HCT116 (cell line): ENCODE data around the gene TMA7B. TPM values are rescaled to one million over a fixed set of nuclear protein-coding genes. Genes with fewer than 3 reads are reported as not detected.

Source experiments
- ATAC-seq: fragments of 200-7000 bp; cut with Tn5 transposase; 2 replicates; pipeline ENCODE4 v1.9.1; 2020; ENCODE audit warnings: mild to moderate bottlenecking, moderate library complexity
- BruUV-seq: library from RNA; stranded (reverse); fragments of 400-500 nt; replicated peaks from 2 replicates; lab custom pipeline; 2021; lab: Mats Ljungman, UMichigan
- CTCF ChIA-PET: fragments of 300-600 bp; sonication (Branson Sonifier 250); formaldehyde crosslinking; loops from one replicate; lab custom pipeline; 2021; ENCODE audit warnings: antibody characterized with exemption; lab: Charles Lee
- POLR2A ChIA-PET: fragments of 300-600, 350-600 bp; sonication (Branson Sonifier 250); formaldehyde crosslinking; loops from one replicate; lab custom pipeline; 2021; ENCODE audit warnings: antibody characterized with exemption; lab: Charles Lee
- RAD21 ChIA-PET, 2 experiments: fragments of 300-600 bp; sonication (Branson Sonifier 250); formaldehyde crosslinking; loops; one replicate each; lab custom pipeline; 2023; ENCODE audit warnings: low total read pairs in 2 of 2; ENCODE audit not compliant: uncharacterized antibody in 2 of 2, unreplicated experiment in 2 of 2, low non-redundant PET in 1 of 2; lab: Charles Lee
- DNase-seq: peaks from one replicate; pipeline ENCODE4 v3.0.0-alpha.2; 2010; ENCODE audit warnings: low read depth, low spot score
- H2AFZ ChIP-seq: fragments of 200-600 bp; shearing (Covaris generic), sonication (generic); 2 replicates; pipeline ENCODE4 v1.6.1; 2017; ENCODE audit warnings: low read depth, mixed run types, mixed read lengths, antibody characterized with exemption, low read length; ENCODE audit not compliant: poor library complexity, severe bottlenecking
- H3K27ac ChIP-seq: 2 replicates; pipeline ENCODE4 v1.5.1; 2012; ENCODE audit warnings: low read depth, low read length
- H3K27me3 ChIP-seq: fragments of 200-600 bp; sonication (generic); 2 replicates; pipeline ENCODE4 v1.6.1; 2016; ENCODE audit warnings: mixed run types, low read length, mixed read lengths; ENCODE audit not compliant: insufficient read depth
- H3K36me3 ChIP-seq, 2 experiments: fragments of 200-500 bp in 1 of 2; fragments of 200-600 bp in 1 of 2; sonication (Bioruptor generic) in 1 of 2; sonication (generic) in 1 of 2; 2 replicates each; pipeline versions ENCODE4 v1.5.1 to v1.6.1; 2014 to 2016; ENCODE audit warnings: low read length in 2 of 2, inconsistent platforms in 1 of 2, mixed read lengths in 1 of 2, mixed run types in 1 of 2; ENCODE audit not compliant: insufficient read depth in 2 of 2, control insufficient read depth in 1 of 2
- H3K4me1 ChIP-seq, 2 experiments: fragments of 200-600 bp in 1 of 2; sonication (generic) in 1 of 2; 2 replicates each; pipeline versions ENCODE4 v1.5.1 to v1.6.1; 2012 to 2017; ENCODE audit warnings: low read length in 2 of 2, inconsistent platforms in 1 of 2, mild to moderate bottlenecking in 1 of 2, mixed read lengths in 1 of 2, mixed run types in 1 of 2, moderate library complexity in 1 of 2; ENCODE audit not compliant: insufficient read depth in 2 of 2, control insufficient read depth in 1 of 2
- H3K4me2 ChIP-seq: fragments of 200-600 bp; sonication (generic); 2 replicates; pipeline ENCODE4 v1.6.1; 2017; ENCODE audit warnings: mixed run types, low read length, mixed read lengths
- H3K4me3 ChIP-seq, 2 experiments: fragments of 200-600 bp in 1 of 2; sonication (generic) in 1 of 2; replicated peaks in 1 of 2; 2 replicates each; pipeline ENCODE4 v1.5.1; 2011 to 2016; ENCODE audit warnings: low read length in 2 of 2, control low read depth in 1 of 2, low read depth in 1 of 2, mild to moderate bottlenecking in 1 of 2, mixed read lengths in 1 of 2, mixed run types in 1 of 2
- H3K79me2 ChIP-seq: fragments of 200-600 bp; sonication (generic); 2 replicates; pipeline ENCODE4 v1.6.1; 2017; ENCODE audit warnings: mild to moderate bottlenecking, mixed run types, low read length, moderate library complexity, mixed read lengths; ENCODE audit not compliant: insufficient read depth
- H3K9ac ChIP-seq: fragments of 200-600 bp; sonication (generic); 2 replicates; pipeline ENCODE4 v1.6.1; 2016; ENCODE audit warnings: low read length, mixed read lengths
- H3K9me2 ChIP-seq: fragments of 200-600 bp; sonication (generic), shearing (Covaris generic); 2 replicates; pipeline ENCODE4 v1.6.1; 2017; ENCODE audit warnings: mixed run types, mild to moderate bottlenecking, moderate library complexity; ENCODE audit not compliant: insufficient read depth
- H3K9me3 ChIP-seq, 2 experiments: fragments of 200-500 bp in 1 of 2; fragments of 200-600 bp in 1 of 2; sonication (Bioruptor generic) in 1 of 2; sonication (generic) in 1 of 2; 2 replicates each; pipeline ENCODE4 v1.6.1; 2014 to 2017; ENCODE audit warnings: low read length in 2 of 2, mixed read lengths in 2 of 2, inconsistent platforms in 1 of 2, low read depth in 1 of 2, mild to moderate bottlenecking in 1 of 2, mixed run types in 1 of 2, moderate library complexity in 1 of 2; ENCODE audit not compliant: control insufficient read depth in 1 of 2, insufficient read depth in 1 of 2
- H4K20me1 ChIP-seq: fragments of 200-600 bp; sonication (generic), shearing (Covaris generic); 2 replicates; pipeline ENCODE4 v1.6.1; 2017; ENCODE audit warnings: mixed run types, mild to moderate bottlenecking, moderate library complexity; ENCODE audit not compliant: insufficient read depth
- CBX3 ChIP-seq: IDR thresholded peaks from 2 replicates; pipeline ENCODE4 v1.6.1; 2012; ENCODE audit warnings: low read depth
- CEBPB ChIP-seq: IDR thresholded peaks from 2 replicates; pipeline ENCODE4 v1.6.1; 2012; ENCODE audit warnings: low read depth
- CTCF ChIP-seq, 3 experiments: fragments of 200-600 bp in 1 of 3; sonication (generic) in 1 of 3; IDR thresholded peaks in 2 of 3; conservative IDR thresholded peaks in 1 of 3; 2 replicates each; pipeline ENCODE4 v1.5.1; 2012 to 2017; ENCODE audit warnings: low read depth in 2 of 3, low read length in 2 of 3, antibody characterized with exemption in 1 of 3, borderline replicate concordance in 1 of 3, control low read depth in 1 of 3, mild to moderate bottlenecking in 1 of 3, mixed read lengths in 1 of 3, mixed run types in 1 of 3, moderate library complexity in 1 of 3; ENCODE audit not compliant: insufficient read depth in 1 of 3
- EGR1 ChIP-seq: IDR thresholded peaks from 2 replicates; pipeline ENCODE4 v1.6.1; 2012; ENCODE audit warnings: low read depth
- ELF1 ChIP-seq: IDR thresholded peaks from 2 replicates; pipeline ENCODE4 v1.6.1; 2012; ENCODE audit warnings: low read depth, borderline replicate concordance
- FOSL1 ChIP-seq: IDR thresholded peaks from 2 replicates; pipeline ENCODE4 v1.6.1; 2012; ENCODE audit warnings: low read depth
- JUND ChIP-seq: IDR thresholded peaks from 2 replicates; pipeline ENCODE4 v1.6.1; 2012
- MAX ChIP-seq: IDR thresholded peaks from 2 replicates; pipeline ENCODE4 v1.6.1; 2012
- POLR2A ChIP-seq: IDR thresholded peaks from 2 replicates; pipeline ENCODE4 v1.7.0; 2011; ENCODE audit warnings: borderline replicate concordance; ENCODE audit not compliant: insufficient read depth, insufficient read length; ENCODE audit errors: extremely low read depth
- POLR2AphosphoS5 ChIP-seq: IDR thresholded peaks from 2 replicates; pipeline ENCODE4 v1.6.1; 2011; ENCODE audit warnings: mild to moderate bottlenecking, low read depth, low read length, moderate library complexity
- RAD21 ChIP-seq: IDR thresholded peaks from 2 replicates; pipeline ENCODE4 v1.6.1; 2012; ENCODE audit warnings: low read depth, mild to moderate bottlenecking
- SIN3A ChIP-seq: IDR thresholded peaks from 2 replicates; pipeline ENCODE4 v1.6.1; 2012; ENCODE audit warnings: low read depth
- SP1 ChIP-seq: IDR thresholded peaks from 2 replicates; pipeline ENCODE4 v1.6.1; 2012; ENCODE audit warnings: low read depth
- TCF7L2 ChIP-seq: IDR thresholded peaks from 2 replicates; pipeline ENCODE4 v1.7.0; 2011; ENCODE audit warnings: borderline replicate concordance, inconsistent platforms; ENCODE audit not compliant: insufficient read depth, insufficient read length; ENCODE audit errors: extremely low read depth
- YY1 ChIP-seq: IDR thresholded peaks from 2 replicates; pipeline ENCODE4 v1.6.1; 2011; ENCODE audit warnings: low read length, low read depth, moderate library complexity, mild to moderate bottlenecking; ENCODE audit not compliant: insufficient replicate concordance; ENCODE audit errors: extremely low read depth
- ZBTB33 ChIP-seq: IDR thresholded peaks from 2 replicates; pipeline ENCODE4 v1.6.1; 2011; ENCODE audit warnings: mild to moderate bottlenecking, low read length, moderate library complexity; ENCODE audit not compliant: insufficient replicate concordance; ENCODE audit errors: extremely low read depth
- ZFX ChIP-seq: fragments of 450-650 bp; IDR thresholded peaks from 2 replicates; pipeline ENCODE4 v1.6.1; 2017
- ZNF274 ChIP-seq: fragments of 200-500 bp; sonication (Bioruptor generic); IDR thresholded peaks from 2 replicates; pipeline ENCODE4 v1.6.1; 2014; ENCODE audit warnings: mild to moderate bottlenecking, low read depth, low read length, inconsistent platforms
- intact Hi-C: fragments of 100-400 bp; cut with micrococcal nuclease; formaldehyde crosslinking; loops from 2 replicates; pipeline ENCODE4 v1.10.0; 2022
- total RNA-seq: library from RNA; stranded (reverse); gene quantifications from one replicate; pipeline ENCODE4 v1.2.1, GENCODE V29; 2021; ENCODE audit not compliant: unreplicated experiment
- TF ChIP-seq, protein P1 (sequence below): IDR thresholded peaks from 2 replicates; pipeline ENCODE4 v1.6.1; 2012
- TF ChIP-seq, protein P2 (sequence below): IDR thresholded peaks from 2 replicates; pipeline ENCODE4 v1.6.1; 2012; ENCODE audit warnings: low read depth

Gene TMA7B
- total RNA-seq, 1 experiment from 2014 or later = not detected

GRCh38 chr22:39979458-39979857 is 19.3 kb downstream of the TMA7B start:
- no peak overlapping the region for H2AFZ ChIP-seq
- TF ChIP-seq POLR2AphosphoS5 = no peak
- no peak for TF ChIP-seq MAX
- TF ChIP-seq, protein P1, sequence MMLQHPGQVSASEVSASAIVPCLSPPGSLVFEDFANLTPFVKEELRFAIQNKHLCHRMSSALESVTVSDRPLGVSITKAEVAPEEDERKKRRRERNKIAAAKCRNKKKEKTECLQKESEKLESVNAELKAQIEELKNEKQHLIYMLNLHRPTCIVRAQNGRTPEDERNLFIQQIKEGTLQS = no peak
- no peak for TF ChIP-seq CEBPB
- TF ChIP-seq CBX3 = no peak
- TF ChIP-seq ZNF274 = no peak
- TF ChIP-seq TCF7L2 = no peak
- no peak for TF ChIP-seq ZFX
- TF ChIP-seq SIN3A = no peak
- no peak for TF ChIP-seq CTCF (IDR thresholded peaks at IDR 0.05 in 2 of 3, conservative IDR thresholded peaks at IDR 0.05 in 1 of 3; ENCODE audit: borderline replicate concordance in 1 of 3, insufficient read depth in 1 of 3, low read depth in 2 of 3, low read length in 2 of 3)
- TF ChIP-seq POLR2A = no peak
- no peak for TF ChIP-seq YY1
- no peak for TF ChIP-seq EGR1
- no peak for TF ChIP-seq SP1
- TF ChIP-seq ELF1 = no peak
- no peak for TF ChIP-seq FOSL1
- TF ChIP-seq ZBTB33 = no peak
- TF ChIP-seq, protein P2, sequence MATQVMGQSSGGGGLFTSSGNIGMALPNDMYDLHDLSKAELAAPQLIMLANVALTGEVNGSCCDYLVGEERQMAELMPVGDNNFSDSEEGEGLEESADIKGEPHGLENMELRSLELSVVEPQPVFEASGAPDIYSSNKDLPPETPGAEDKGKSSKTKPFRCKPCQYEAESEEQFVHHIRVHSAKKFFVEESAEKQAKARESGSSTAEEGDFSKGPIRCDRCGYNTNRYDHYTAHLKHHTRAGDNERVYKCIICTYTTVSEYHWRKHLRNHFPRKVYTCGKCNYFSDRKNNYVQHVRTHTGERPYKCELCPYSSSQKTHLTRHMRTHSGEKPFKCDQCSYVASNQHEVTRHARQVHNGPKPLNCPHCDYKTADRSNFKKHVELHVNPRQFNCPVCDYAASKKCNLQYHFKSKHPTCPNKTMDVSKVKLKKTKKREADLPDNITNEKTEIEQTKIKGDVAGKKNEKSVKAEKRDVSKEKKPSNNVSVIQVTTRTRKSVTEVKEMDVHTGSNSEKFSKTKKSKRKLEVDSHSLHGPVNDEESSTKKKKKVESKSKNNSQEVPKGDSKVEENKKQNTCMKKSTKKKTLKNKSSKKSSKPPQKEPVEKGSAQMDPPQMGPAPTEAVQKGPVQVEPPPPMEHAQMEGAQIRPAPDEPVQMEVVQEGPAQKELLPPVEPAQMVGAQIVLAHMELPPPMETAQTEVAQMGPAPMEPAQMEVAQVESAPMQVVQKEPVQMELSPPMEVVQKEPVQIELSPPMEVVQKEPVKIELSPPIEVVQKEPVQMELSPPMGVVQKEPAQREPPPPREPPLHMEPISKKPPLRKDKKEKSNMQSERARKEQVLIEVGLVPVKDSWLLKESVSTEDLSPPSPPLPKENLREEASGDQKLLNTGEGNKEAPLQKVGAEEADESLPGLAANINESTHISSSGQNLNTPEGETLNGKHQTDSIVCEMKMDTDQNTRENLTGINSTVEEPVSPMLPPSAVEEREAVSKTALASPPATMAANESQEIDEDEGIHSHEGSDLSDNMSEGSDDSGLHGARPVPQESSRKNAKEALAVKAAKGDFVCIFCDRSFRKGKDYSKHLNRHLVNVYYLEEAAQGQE = no peak
- TF ChIP-seq JUND = no peak
- no peak for TF ChIP-seq RAD21
- no peak overlapping the region for H3K4me3 ChIP-seq
- intact Hi-C loops = no loop called here
- H3K27ac ChIP-seq = no peak overlapping the region
- ChIA-PET RAD21 (no interaction called here), POLR2A (no interaction called here), CTCF (no interaction called here)
- DNase-seq (no peak), ATAC-seq (no peak)
- H3K9me2 ChIP-seq = no peaks in the 10 kb centered on the region
- H3K27me3 ChIP-seq = peaks cover 33% of the 10 kb centered on the region; the same call in 1 of the 2 replicates
- H3K9ac ChIP-seq = no peak overlapping the region
- H3K4me1 ChIP-seq = no peaks in the 10 kb centered on the region
- BruUV-seq = no TSS peak
- H3K79me2 ChIP-seq = no peaks in the 10 kb centered on the region
- H4K20me1 ChIP-seq = no peaks in the 10 kb centered on the region
- H3K4me2 ChIP-seq = no peak overlapping the region
- H3K9me3 ChIP-seq = no peaks in the 10 kb centered on the region
- H3K36me3 ChIP-seq = no peaks in the 10 kb centered on the region
